HCT116 (cell line): Measurements from ENCODE around the gene ADCY10. TPM values are rescaled to one million over a fixed set of nuclear protein-coding genes. Genes with fewer than 3 reads are reported as not detected.

ENCODE experiments used
- ATAC-seq: fragments of 200-7000 bp; cut with Tn5 transposase; 2 replicates; pipeline ENCODE4 v1.9.1; 2020; ENCODE audit warnings: mild to moderate bottlenecking, moderate library complexity
- BruUV-seq: library from RNA; stranded (reverse); fragments of 400-500 nt; replicated peaks from 2 replicates; lab custom pipeline; 2021; lab: Mats Ljungman, UMichigan
- CTCF ChIA-PET: fragments of 300-600 bp; sonication (Branson Sonifier 250); formaldehyde crosslinking; loops from one replicate; lab custom pipeline; 2021; ENCODE audit warnings: antibody characterized with exemption; lab: Charles Lee
- POLR2A ChIA-PET: fragments of 300-600, 350-600 bp; sonication (Branson Sonifier 250); formaldehyde crosslinking; loops from one replicate; lab custom pipeline; 2021; ENCODE audit warnings: antibody characterized with exemption; lab: Charles Lee
- RAD21 ChIA-PET, 2 experiments: fragments of 300-600 bp; sonication (Branson Sonifier 250); formaldehyde crosslinking; loops; one replicate each; lab custom pipeline; 2023; ENCODE audit warnings: low total read pairs in 2 of 2; ENCODE audit not compliant: uncharacterized antibody in 2 of 2, unreplicated experiment in 2 of 2, low non-redundant PET in 1 of 2; lab: Charles Lee
- DNase-seq: peaks from one replicate; pipeline ENCODE4 v3.0.0-alpha.2; 2010; ENCODE audit warnings: low read depth, low spot score
- H2AFZ ChIP-seq: fragments of 200-600 bp; shearing (Covaris generic), sonication (generic); 2 replicates; pipeline ENCODE4 v1.6.1; 2017; ENCODE audit warnings: low read depth, mixed run types, mixed read lengths, antibody characterized with exemption, low read length; ENCODE audit not compliant: poor library complexity, severe bottlenecking
- H3K27ac ChIP-seq: 2 replicates; pipeline ENCODE4 v1.5.1; 2012; ENCODE audit warnings: low read depth, low read length
- H3K27me3 ChIP-seq: fragments of 200-600 bp; sonication (generic); 2 replicates; pipeline ENCODE4 v1.6.1; 2016; ENCODE audit warnings: mixed run types, low read length, mixed read lengths; ENCODE audit not compliant: insufficient read depth
- H3K36me3 ChIP-seq, 2 experiments: fragments of 200-500 bp in 1 of 2; fragments of 200-600 bp in 1 of 2; sonication (Bioruptor generic) in 1 of 2; sonication (generic) in 1 of 2; 2 replicates each; pipeline versions ENCODE4 v1.5.1 to v1.6.1; 2014 to 2016; ENCODE audit warnings: low read length in 2 of 2, inconsistent platforms in 1 of 2, mixed read lengths in 1 of 2, mixed run types in 1 of 2; ENCODE audit not compliant: insufficient read depth in 2 of 2, control insufficient read depth in 1 of 2
- H3K4me1 ChIP-seq, 2 experiments: fragments of 200-600 bp in 1 of 2; sonication (generic) in 1 of 2; 2 replicates each; pipeline versions ENCODE4 v1.5.1 to v1.6.1; 2012 to 2017; ENCODE audit warnings: low read length in 2 of 2, inconsistent platforms in 1 of 2, mild to moderate bottlenecking in 1 of 2, mixed read lengths in 1 of 2, mixed run types in 1 of 2, moderate library complexity in 1 of 2; ENCODE audit not compliant: insufficient read depth in 2 of 2, control insufficient read depth in 1 of 2
- H3K4me2 ChIP-seq: fragments of 200-600 bp; sonication (generic); 2 replicates; pipeline ENCODE4 v1.6.1; 2017; ENCODE audit warnings: mixed run types, low read length, mixed read lengths
- H3K4me3 ChIP-seq, 2 experiments: fragments of 200-600 bp in 1 of 2; sonication (generic) in 1 of 2; replicated peaks in 1 of 2; 2 replicates each; pipeline ENCODE4 v1.5.1; 2011 to 2016; ENCODE audit warnings: low read length in 2 of 2, control low read depth in 1 of 2, low read depth in 1 of 2, mild to moderate bottlenecking in 1 of 2, mixed read lengths in 1 of 2, mixed run types in 1 of 2
- H3K79me2 ChIP-seq: fragments of 200-600 bp; sonication (generic); 2 replicates; pipeline ENCODE4 v1.6.1; 2017; ENCODE audit warnings: mild to moderate bottlenecking, mixed run types, low read length, moderate library complexity, mixed read lengths; ENCODE audit not compliant: insufficient read depth
- H3K9ac ChIP-seq: fragments of 200-600 bp; sonication (generic); 2 replicates; pipeline ENCODE4 v1.6.1; 2016; ENCODE audit warnings: low read length, mixed read lengths
- H3K9me2 ChIP-seq: fragments of 200-600 bp; sonication (generic), shearing (Covaris generic); 2 replicates; pipeline ENCODE4 v1.6.1; 2017; ENCODE audit warnings: mixed run types, mild to moderate bottlenecking, moderate library complexity; ENCODE audit not compliant: insufficient read depth
- H3K9me3 ChIP-seq, 2 experiments: fragments of 200-500 bp in 1 of 2; fragments of 200-600 bp in 1 of 2; sonication (Bioruptor generic) in 1 of 2; sonication (generic) in 1 of 2; 2 replicates each; pipeline ENCODE4 v1.6.1; 2014 to 2017; ENCODE audit warnings: low read length in 2 of 2, mixed read lengths in 2 of 2, inconsistent platforms in 1 of 2, low read depth in 1 of 2, mild to moderate bottlenecking in 1 of 2, mixed run types in 1 of 2, moderate library complexity in 1 of 2; ENCODE audit not compliant: control insufficient read depth in 1 of 2, insufficient read depth in 1 of 2
- H4K20me1 ChIP-seq: fragments of 200-600 bp; sonication (generic), shearing (Covaris generic); 2 replicates; pipeline ENCODE4 v1.6.1; 2017; ENCODE audit warnings: mixed run types, mild to moderate bottlenecking, moderate library complexity; ENCODE audit not compliant: insufficient read depth
- CBX3 ChIP-seq: IDR thresholded peaks from 2 replicates; pipeline ENCODE4 v1.6.1; 2012; ENCODE audit warnings: low read depth
- ELF1 ChIP-seq: IDR thresholded peaks from 2 replicates; pipeline ENCODE4 v1.6.1; 2012; ENCODE audit warnings: low read depth, borderline replicate concordance
- EZH2 ChIP-seq: fragments of 200-600 bp; sonication (generic); IDR thresholded peaks from 2 replicates; pipeline ENCODE4 v1.6.1; 2017; ENCODE audit warnings: antibody characterized with exemption, mixed run types
- FOSL1 ChIP-seq: IDR thresholded peaks from 2 replicates; pipeline ENCODE4 v1.6.1; 2012; ENCODE audit warnings: low read depth
- POLR2A ChIP-seq: IDR thresholded peaks from 2 replicates; pipeline ENCODE4 v1.7.0; 2011; ENCODE audit warnings: borderline replicate concordance; ENCODE audit not compliant: insufficient read depth, insufficient read length; ENCODE audit errors: extremely low read depth
- POLR2AphosphoS5 ChIP-seq: IDR thresholded peaks from 2 replicates; pipeline ENCODE4 v1.6.1; 2011; ENCODE audit warnings: mild to moderate bottlenecking, low read depth, low read length, moderate library complexity
- SIN3A ChIP-seq: IDR thresholded peaks from 2 replicates; pipeline ENCODE4 v1.6.1; 2012; ENCODE audit warnings: low read depth
- SP1 ChIP-seq: IDR thresholded peaks from 2 replicates; pipeline ENCODE4 v1.6.1; 2012; ENCODE audit warnings: low read depth
- SRF ChIP-seq: IDR thresholded peaks from 2 replicates; pipeline ENCODE4 v1.6.1; 2012; ENCODE audit warnings: low read depth
- ZFX ChIP-seq: fragments of 450-650 bp; IDR thresholded peaks from 2 replicates; pipeline ENCODE4 v1.6.1; 2017
- ZNF274 ChIP-seq: fragments of 200-500 bp; sonication (Bioruptor generic); IDR thresholded peaks from 2 replicates; pipeline ENCODE4 v1.6.1; 2014; ENCODE audit warnings: mild to moderate bottlenecking, low read depth, low read length, inconsistent platforms
- intact Hi-C: fragments of 100-400 bp; cut with micrococcal nuclease; formaldehyde crosslinking; loops from 2 replicates; pipeline ENCODE4 v1.10.0; 2022
- total RNA-seq: library from RNA; stranded (reverse); gene quantifications from one replicate; pipeline ENCODE4 v1.2.1, GENCODE V29; 2021; ENCODE audit not compliant: unreplicated experiment
- TF ChIP-seq, protein P1 (sequence below): IDR thresholded peaks from 2 replicates; pipeline ENCODE4 v1.6.1; 2012; ENCODE audit warnings: low read depth
- TF ChIP-seq, protein P2 (sequence below): IDR thresholded peaks from 2 replicates; pipeline ENCODE4 v1.6.1; 2011; ENCODE audit warnings: mild to moderate bottlenecking, low read length, moderate library complexity; ENCODE audit not compliant: insufficient replicate concordance; ENCODE audit errors: extremely low read depth
- TF ChIP-seq, protein P3 (sequence below), 3 experiments: fragments of 200-600 bp in 1 of 3; sonication (generic) in 1 of 3; IDR thresholded peaks in 2 of 3; conservative IDR thresholded peaks in 1 of 3; 2 replicates each; pipeline ENCODE4 v1.5.1; 2012 to 2017; ENCODE audit warnings: low read depth in 2 of 3, low read length in 2 of 3, antibody characterized with exemption in 1 of 3, borderline replicate concordance in 1 of 3, control low read depth in 1 of 3, mild to moderate bottlenecking in 1 of 3, mixed read lengths in 1 of 3, mixed run types in 1 of 3, moderate library complexity in 1 of 3; ENCODE audit not compliant: insufficient read depth in 1 of 3

Gene ADCY10
- total RNA-seq, 1 experiment from 2014 or later, result 0.30 TPM

DNA sequence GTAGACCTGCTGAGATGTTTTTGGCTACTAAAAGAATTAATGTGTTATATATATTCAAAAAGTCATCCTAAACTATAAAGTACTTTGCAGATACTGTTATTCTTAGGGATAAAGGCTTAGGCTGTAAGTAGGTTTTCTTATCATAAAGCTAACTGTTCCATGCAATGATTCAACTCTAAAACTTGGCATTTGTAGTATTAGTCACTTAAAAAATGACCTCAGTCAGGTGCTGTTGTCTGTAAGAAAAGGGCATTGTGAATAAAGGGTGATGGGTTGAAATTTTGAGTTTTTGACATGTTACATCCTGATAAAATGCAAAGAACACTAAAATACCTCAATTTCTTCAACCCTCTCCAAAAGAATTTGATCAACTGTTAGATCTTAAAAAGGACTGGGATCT, 32.9 kb downstream of the ADCY10 start:
- Histone ChIP-seq H3K79me2 (no peaks in the 10 kb centered on the region), H3K4me3 (no peak overlapping the region), H3K4me2 (no peak overlapping the region), H3K27ac (no peak overlapping the region), H3K9me2 (no peaks in the 10 kb centered on the region), H3K4me1 (no peaks in the 10 kb centered on the region), H3K27me3 (no peaks in the 10 kb centered on the region), H3K36me3 (no peaks in the 10 kb centered on the region), H4K20me1 (no peaks in the 10 kb centered on the region), H3K9me3 (no peaks in the 10 kb centered on the region), H3K9ac (no peak overlapping the region), H2AFZ (no peak overlapping the region)
- DNase-seq, result no peak
- no TSS peak for BruUV-seq
- ChIA-PET CTCF (no interaction called here), POLR2A (no interaction called here), RAD21 (no interaction called here)
- intact Hi-C loops, result no loop called here
- TF ChIP-seq ZFX, result no peak
- TF ChIP-seq ZNF274, result no peak
- no peak for ATAC-seq

DNA sequence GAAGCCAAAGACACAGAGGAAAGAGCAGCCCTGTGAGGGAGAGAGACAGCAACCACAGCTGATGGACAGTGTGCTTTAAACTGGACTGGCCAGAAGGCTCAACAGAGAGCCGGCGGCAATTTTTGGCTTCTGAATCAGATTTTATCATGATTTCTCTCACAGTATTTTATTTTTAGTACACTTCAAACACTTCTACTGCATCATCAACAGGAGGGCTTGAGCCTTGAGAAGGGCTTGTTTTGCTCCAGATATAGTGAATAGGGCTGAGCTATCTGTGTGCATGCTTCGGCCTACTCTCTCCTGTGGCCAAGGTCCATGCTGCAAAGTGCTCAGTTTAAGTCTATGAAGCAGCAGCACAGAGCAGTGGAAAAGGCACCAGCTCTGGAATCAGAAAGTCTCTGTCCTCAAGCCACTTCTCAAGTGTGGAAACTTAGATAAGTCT, 33.3 kb downstream of the ADCY10 start:
- H3K9ac ChIP-seq, result no peak overlapping the region
- no TSS peak for BruUV-seq
- intact Hi-C loops, result no loop called here
- H2AFZ ChIP-seq, result no peak overlapping the region
- H3K9me2 ChIP-seq, result no peaks in the 10 kb centered on the region
- no peaks in the 10 kb centered on the region for H3K79me2 ChIP-seq
- H3K27me3 ChIP-seq, result no peaks in the 10 kb centered on the region
- ATAC-seq, result no peak
- TF ChIP-seq EZH2 (no peak), FOSL1 (no peak), POLR2A (no peak), POLR2AphosphoS5 (no peak), SRF (no peak), ELF1 (no peak), SIN3A (no peak), CBX3 (no peak), SP1 (no peak)
- TF ChIP-seq, protein P1, sequence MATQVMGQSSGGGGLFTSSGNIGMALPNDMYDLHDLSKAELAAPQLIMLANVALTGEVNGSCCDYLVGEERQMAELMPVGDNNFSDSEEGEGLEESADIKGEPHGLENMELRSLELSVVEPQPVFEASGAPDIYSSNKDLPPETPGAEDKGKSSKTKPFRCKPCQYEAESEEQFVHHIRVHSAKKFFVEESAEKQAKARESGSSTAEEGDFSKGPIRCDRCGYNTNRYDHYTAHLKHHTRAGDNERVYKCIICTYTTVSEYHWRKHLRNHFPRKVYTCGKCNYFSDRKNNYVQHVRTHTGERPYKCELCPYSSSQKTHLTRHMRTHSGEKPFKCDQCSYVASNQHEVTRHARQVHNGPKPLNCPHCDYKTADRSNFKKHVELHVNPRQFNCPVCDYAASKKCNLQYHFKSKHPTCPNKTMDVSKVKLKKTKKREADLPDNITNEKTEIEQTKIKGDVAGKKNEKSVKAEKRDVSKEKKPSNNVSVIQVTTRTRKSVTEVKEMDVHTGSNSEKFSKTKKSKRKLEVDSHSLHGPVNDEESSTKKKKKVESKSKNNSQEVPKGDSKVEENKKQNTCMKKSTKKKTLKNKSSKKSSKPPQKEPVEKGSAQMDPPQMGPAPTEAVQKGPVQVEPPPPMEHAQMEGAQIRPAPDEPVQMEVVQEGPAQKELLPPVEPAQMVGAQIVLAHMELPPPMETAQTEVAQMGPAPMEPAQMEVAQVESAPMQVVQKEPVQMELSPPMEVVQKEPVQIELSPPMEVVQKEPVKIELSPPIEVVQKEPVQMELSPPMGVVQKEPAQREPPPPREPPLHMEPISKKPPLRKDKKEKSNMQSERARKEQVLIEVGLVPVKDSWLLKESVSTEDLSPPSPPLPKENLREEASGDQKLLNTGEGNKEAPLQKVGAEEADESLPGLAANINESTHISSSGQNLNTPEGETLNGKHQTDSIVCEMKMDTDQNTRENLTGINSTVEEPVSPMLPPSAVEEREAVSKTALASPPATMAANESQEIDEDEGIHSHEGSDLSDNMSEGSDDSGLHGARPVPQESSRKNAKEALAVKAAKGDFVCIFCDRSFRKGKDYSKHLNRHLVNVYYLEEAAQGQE, result no peak
- TF ChIP-seq, protein P2, sequence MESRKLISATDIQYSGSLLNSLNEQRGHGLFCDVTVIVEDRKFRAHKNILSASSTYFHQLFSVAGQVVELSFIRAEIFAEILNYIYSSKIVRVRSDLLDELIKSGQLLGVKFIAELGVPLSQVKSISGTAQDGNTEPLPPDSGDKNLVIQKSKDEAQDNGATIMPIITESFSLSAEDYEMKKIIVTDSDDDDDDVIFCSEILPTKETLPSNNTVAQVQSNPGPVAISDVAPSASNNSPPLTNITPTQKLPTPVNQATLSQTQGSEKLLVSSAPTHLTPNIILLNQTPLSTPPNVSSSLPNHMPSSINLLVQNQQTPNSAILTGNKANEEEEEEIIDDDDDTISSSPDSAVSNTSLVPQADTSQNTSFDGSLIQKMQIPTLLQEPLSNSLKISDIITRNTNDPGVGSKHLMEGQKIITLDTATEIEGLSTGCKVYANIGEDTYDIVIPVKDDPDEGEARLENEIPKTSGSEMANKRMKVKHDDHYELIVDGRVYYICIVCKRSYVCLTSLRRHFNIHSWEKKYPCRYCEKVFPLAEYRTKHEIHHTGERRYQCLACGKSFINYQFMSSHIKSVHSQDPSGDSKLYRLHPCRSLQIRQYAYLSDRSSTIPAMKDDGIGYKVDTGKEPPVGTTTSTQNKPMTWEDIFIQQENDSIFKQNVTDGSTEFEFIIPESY, result no peak
- TF ChIP-seq, protein P3, sequence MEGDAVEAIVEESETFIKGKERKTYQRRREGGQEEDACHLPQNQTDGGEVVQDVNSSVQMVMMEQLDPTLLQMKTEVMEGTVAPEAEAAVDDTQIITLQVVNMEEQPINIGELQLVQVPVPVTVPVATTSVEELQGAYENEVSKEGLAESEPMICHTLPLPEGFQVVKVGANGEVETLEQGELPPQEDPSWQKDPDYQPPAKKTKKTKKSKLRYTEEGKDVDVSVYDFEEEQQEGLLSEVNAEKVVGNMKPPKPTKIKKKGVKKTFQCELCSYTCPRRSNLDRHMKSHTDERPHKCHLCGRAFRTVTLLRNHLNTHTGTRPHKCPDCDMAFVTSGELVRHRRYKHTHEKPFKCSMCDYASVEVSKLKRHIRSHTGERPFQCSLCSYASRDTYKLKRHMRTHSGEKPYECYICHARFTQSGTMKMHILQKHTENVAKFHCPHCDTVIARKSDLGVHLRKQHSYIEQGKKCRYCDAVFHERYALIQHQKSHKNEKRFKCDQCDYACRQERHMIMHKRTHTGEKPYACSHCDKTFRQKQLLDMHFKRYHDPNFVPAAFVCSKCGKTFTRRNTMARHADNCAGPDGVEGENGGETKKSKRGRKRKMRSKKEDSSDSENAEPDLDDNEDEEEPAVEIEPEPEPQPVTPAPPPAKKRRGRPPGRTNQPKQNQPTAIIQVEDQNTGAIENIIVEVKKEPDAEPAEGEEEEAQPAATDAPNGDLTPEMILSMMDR (IDR thresholded peaks at IDR 0.05 in 2 of 3, conservative IDR thresholded peaks at IDR 0.05 in 1 of 3; ENCODE audit: borderline replicate concordance in 1 of 3, insufficient read depth in 1 of 3, low read depth in 2 of 3, low read length in 2 of 3), result no peak
- no peaks in the 10 kb centered on the region for H4K20me1 ChIP-seq
- H3K27ac ChIP-seq, result no peak overlapping the region
- DNase-seq, result no peak
- no peak overlapping the region for H3K4me2 ChIP-seq
- ChIA-PET POLR2A (no interaction called here), RAD21 (no interaction called here), CTCF (no interaction called here)
- no peaks in the 10 kb centered on the region for H3K36me3 ChIP-seq
- no peak overlapping the region for H3K4me3 ChIP-seq
- no peaks in the 10 kb centered on the region for H3K4me1 ChIP-seq
- no peaks in the 10 kb centered on the region for H3K9me3 ChIP-seq
